GM23248 (cell line): ENCODE results near the gene LTO1.

Experiments used
- EZH2 ChIP-seq: fragments of 200-600 bp; sonication (generic); IDR thresholded peaks from 2 replicates; pipeline ENCODE4 v1.6.1; 2018; ENCODE audit warnings: antibody characterized with exemption, mild to moderate bottlenecking; ENCODE audit not compliant: insufficient read depth, poor library complexity, severe bottlenecking
- EZH2phosphoT487 ChIP-seq: fragments of 200-600 bp; sonication (generic); IDR thresholded peaks from 2 replicates; pipeline ENCODE4 v1.6.1; 2018; ENCODE audit warnings: antibody characterized with exemption, moderate library complexity, mild to moderate bottlenecking, low read depth; ENCODE audit not compliant: insufficient read depth

DNA sequence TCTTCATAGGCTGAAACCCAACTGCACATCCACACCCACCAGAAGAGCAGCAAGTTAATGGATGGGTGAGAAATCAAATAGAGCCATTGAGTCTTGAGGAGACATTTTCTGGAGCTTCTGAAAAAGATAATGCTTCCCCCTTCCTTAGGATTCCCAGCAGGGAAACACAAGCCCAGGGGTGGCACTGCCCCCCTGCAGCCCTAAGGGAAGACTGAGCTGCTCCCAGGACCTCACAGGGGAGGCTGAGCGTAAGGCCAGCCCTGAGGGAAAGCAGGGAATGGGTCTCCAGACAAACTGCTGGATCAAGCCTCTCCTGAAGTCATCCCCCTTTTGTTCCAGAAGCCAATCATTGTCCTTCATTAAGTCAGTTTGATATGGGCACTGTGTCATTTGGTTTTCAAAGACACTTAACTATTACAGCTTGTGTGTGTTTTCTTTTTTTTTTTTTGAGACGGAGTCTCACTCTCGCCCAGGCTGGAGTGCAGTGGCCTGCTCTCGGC lies 15.1 kb downstream of the LTO1 start:
- TF ChIP-seq EZH2phosphoT487: no peak
- no peak for TF ChIP-seq EZH2
